Keratinocyte (primary cell): ENCODE measurements around the gene HTR5A. TPM values are rescaled to one million over a fixed set of nuclear protein-coding genes. Genes with fewer than 3 reads are reported as not detected.

ENCODE experiments used
- DNase-seq: peaks from one replicate; pipeline ENCODE4 v3.0.0-alpha.2; 2011; ENCODE audit warnings: low read depth, missing footprints, low spot score
- FAIRE-seq: peaks from 2 replicates; lab custom pipeline; 2011; peaks lifted over from hg19 to GRCh38; lab: Jason Lieb, UNC
- H2AFZ ChIP-seq: 2 replicates; pipeline ENCODE4 v1.6.0; 2012; ENCODE audit warnings: low read length, control low read depth, inconsistent platforms; ENCODE audit not compliant: control insufficient read depth
- H3K27ac ChIP-seq: 2 replicates; pipeline ENCODE4 v1.5.1; 2011; ENCODE audit warnings: low read length; ENCODE audit not compliant: control insufficient read depth, insufficient read depth
- H3K27me3 ChIP-seq: 3 replicates; pipeline ENCODE4 v1.6.0; 2011; ENCODE audit warnings: low read length; ENCODE audit not compliant: control insufficient read depth, insufficient read depth; ENCODE audit errors: extremely low read depth
- H3K36me3 ChIP-seq, 2 experiments: 2 replicates in 1 of 2; 3 replicates in 1 of 2; pipeline ENCODE4 v1.5.1; 2011; ENCODE audit warnings: low read length in 2 of 2, mild to moderate bottlenecking in 1 of 2; ENCODE audit not compliant: control insufficient read depth in 2 of 2, insufficient read depth in 2 of 2; ENCODE audit errors: extremely low read depth in 1 of 2
- H3K4me1 ChIP-seq: 3 replicates; pipeline ENCODE4 v1.5.1; 2011; ENCODE audit warnings: low read length; ENCODE audit not compliant: control insufficient read depth, insufficient read depth; ENCODE audit errors: extremely low read depth
- H3K4me2 ChIP-seq: 3 replicates; pipeline ENCODE4 v1.6.0; 2011; ENCODE audit warnings: low read depth, low read length; ENCODE audit not compliant: control insufficient read depth, insufficient read depth; ENCODE audit errors: extremely low read depth
- H3K4me3 ChIP-seq, 3 experiments: fragments of 200-600 bp in 1 of 3; sonication (generic) in 1 of 3; 2 replicates in 2 of 3; 3 replicates in 1 of 3; pipeline ENCODE4 v1.5.1; 2011 to 2016; ENCODE audit warnings: low read length in 3 of 3, mild to moderate bottlenecking in 3 of 3, control low read depth in 2 of 3, inconsistent platforms in 1 of 3, low read depth in 1 of 3, mixed read lengths in 1 of 3, mixed run types in 1 of 3, moderate library complexity in 1 of 3; ENCODE audit not compliant: control insufficient read depth in 2 of 3, insufficient read depth in 2 of 3; ENCODE audit errors: extremely low read depth in 1 of 3
- H3K79me2 ChIP-seq: 2 replicates; pipeline ENCODE4 v1.6.0; 2012; ENCODE audit warnings: low read length; ENCODE audit not compliant: control insufficient read depth, insufficient read depth
- H3K9ac ChIP-seq: 3 replicates; pipeline ENCODE4 v1.6.0; 2011; ENCODE audit warnings: low read length; ENCODE audit not compliant: control insufficient read depth, insufficient read depth; ENCODE audit errors: extremely low read depth
- H3K9me1 ChIP-seq: 3 replicates; pipeline ENCODE4 v1.6.0; 2011; ENCODE audit warnings: low read length; ENCODE audit not compliant: control insufficient read depth, insufficient read depth; ENCODE audit errors: extremely low read depth
- H3K9me3 ChIP-seq: 2 replicates; pipeline ENCODE4 v1.5.1; 2012; ENCODE audit warnings: low read depth, low read length; ENCODE audit not compliant: control insufficient read depth
- H4K20me1 ChIP-seq: 3 replicates; pipeline ENCODE4 v1.6.0; 2011; ENCODE audit warnings: low read length; ENCODE audit not compliant: control insufficient read depth, insufficient read depth; ENCODE audit errors: extremely low read depth
- EZH2 ChIP-seq: IDR thresholded peaks from one replicate; pipeline ENCODE4 v1.6.1; 2012; ENCODE audit warnings: inconsistent platforms, mild to moderate bottlenecking, low read length, moderate library complexity
- dilution Hi-C: fragments of 300-500 bp; cut with MboI; formaldehyde crosslinking; loops from one replicate; pipeline ENCODE4 v1.7.0; 2020; ENCODE audit warnings: low sequenced_read_pairs; ENCODE audit not compliant: extremely low pct_ligation_motif_present
- polyA plus RNA-seq, 5 experiments: library from polyadenylated mRNA; depleted of rRNA in 3 of 5; stranded (reverse) in 3 of 5; stranded (forward) in 1 of 5; unstranded in 1 of 5; fragments of >200 nt; gene quantifications; 1 replicate in 1 of 5; 2 replicates in 3 of 5; 3 replicates in 1 of 5; pipeline versions ENCODE4 v1.2.1 to v1.2.3, GENCODE V29; 2011 to 2012; ENCODE audit warnings: missing spikeins in 2 of 5, low read depth in 1 of 5, low replicate concordance in 1 of 5
- TF ChIP-seq, protein P1 (sequence below), 3 experiments: IDR thresholded peaks in 1 of 3; conservative IDR thresholded peaks in 1 of 3; optimal IDR thresholded peaks in 1 of 3; 2 replicates in 2 of 3; 3 replicates in 1 of 3; pipeline versions ENCODE3 to v1.5.1; 2011; ENCODE audit warnings: low read length in 3 of 3, mild to moderate bottlenecking in 3 of 3, moderate library complexity in 2 of 3, control low read depth in 1 of 3, inconsistent platforms in 1 of 3; ENCODE audit not compliant: insufficient read depth in 2 of 3; ENCODE audit errors: extremely low read depth in 1 of 3

Gene HTR5A
- polyA plus RNA-seq, 1 donor (not counting 4 experiments of a cell fraction or from before 2014, with no cell fraction given) = not detected

DNA sequence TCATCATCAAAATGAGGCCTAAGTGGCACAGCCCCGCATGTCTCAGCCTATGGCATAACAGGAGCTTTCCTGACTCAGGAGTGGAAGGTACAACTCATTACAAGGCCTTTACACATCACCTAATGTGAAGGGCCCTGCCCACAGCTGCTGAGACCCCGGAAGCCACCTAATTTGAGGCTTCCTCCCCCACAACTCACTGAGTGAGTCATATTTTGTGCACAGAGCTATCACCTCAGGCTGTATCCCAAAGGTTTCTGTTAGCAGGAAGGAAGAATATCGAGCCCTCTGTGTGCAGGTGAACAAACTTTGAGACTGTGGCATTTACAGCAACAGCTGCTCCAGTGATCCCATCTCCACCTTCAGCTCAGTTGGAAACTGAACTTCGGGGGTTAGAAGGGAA is 20.6 kb downstream of the HTR5A start:
- no peaks in the 10 kb centered on the region for H4K20me1 ChIP-seq
- no peak overlapping the region for H2AFZ ChIP-seq
- no peak for FAIRE-seq
- H3K9me3 ChIP-seq = no peaks in the 10 kb centered on the region
- H3K79me2 ChIP-seq = no peaks in the 10 kb centered on the region
- no peaks in the 10 kb centered on the region for H3K4me1 ChIP-seq
- DNase-seq = no peak
- dilution Hi-C loops = no loop called here
- no peaks in the 10 kb centered on the region for H3K27me3 ChIP-seq
- H3K4me3 ChIP-seq = no peak overlapping the region
- H3K36me3 ChIP-seq = no peaks in the 10 kb centered on the region
- TF ChIP-seq, protein P1, sequence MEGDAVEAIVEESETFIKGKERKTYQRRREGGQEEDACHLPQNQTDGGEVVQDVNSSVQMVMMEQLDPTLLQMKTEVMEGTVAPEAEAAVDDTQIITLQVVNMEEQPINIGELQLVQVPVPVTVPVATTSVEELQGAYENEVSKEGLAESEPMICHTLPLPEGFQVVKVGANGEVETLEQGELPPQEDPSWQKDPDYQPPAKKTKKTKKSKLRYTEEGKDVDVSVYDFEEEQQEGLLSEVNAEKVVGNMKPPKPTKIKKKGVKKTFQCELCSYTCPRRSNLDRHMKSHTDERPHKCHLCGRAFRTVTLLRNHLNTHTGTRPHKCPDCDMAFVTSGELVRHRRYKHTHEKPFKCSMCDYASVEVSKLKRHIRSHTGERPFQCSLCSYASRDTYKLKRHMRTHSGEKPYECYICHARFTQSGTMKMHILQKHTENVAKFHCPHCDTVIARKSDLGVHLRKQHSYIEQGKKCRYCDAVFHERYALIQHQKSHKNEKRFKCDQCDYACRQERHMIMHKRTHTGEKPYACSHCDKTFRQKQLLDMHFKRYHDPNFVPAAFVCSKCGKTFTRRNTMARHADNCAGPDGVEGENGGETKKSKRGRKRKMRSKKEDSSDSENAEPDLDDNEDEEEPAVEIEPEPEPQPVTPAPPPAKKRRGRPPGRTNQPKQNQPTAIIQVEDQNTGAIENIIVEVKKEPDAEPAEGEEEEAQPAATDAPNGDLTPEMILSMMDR (optimal IDR thresholded peaks at IDR 0.05 in 1 of 3, IDR thresholded peaks at IDR 0.05 in 1 of 3, conservative IDR thresholded peaks at IDR 0.05 in 1 of 3; ENCODE audit: extremely low read depth in 1 of 3, insufficient read depth in 2 of 3, low read length in 3 of 3) = no peak
- no peak for TF ChIP-seq EZH2
- H3K9me1 ChIP-seq = no peaks in the 10 kb centered on the region
- H3K27ac ChIP-seq = no peak overlapping the region
- H3K9ac ChIP-seq = no peak overlapping the region
- H3K4me2 ChIP-seq = no peak overlapping the region

DNA sequence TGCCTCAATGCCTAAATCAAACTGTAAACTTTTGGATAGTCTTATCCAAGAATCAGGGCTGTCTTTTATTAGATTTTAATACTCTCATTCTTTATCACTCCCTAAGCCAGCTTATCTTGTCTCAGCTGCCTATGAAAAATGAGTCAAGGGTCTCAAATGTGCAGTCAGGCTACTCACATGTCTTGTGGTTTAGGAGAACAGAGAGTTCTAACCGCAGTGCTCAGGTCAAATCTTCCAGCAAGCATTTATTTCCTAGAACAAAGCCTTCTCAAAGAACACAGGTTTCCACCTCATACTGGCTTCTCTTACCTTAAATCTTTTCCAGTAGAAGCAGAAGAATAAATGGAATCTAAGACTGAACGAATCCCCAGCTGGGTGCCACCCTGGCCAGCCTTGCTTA is 23.5 kb downstream of the HTR5A start:
- no peak overlapping the region for H3K4me2 ChIP-seq
- DNase-seq (no peak), FAIRE-seq (no peak)
- no peak overlapping the region for H3K9ac ChIP-seq
- H2AFZ ChIP-seq = no peak overlapping the region
- dilution Hi-C loops = no loop called here
- no peak overlapping the region for H3K4me3 ChIP-seq
- H3K27ac ChIP-seq = no peak overlapping the region
- H3K36me3 ChIP-seq = no peaks in the 10 kb centered on the region
- H3K79me2 ChIP-seq = no peaks in the 10 kb centered on the region
- TF ChIP-seq, protein P1 (optimal IDR thresholded peaks at IDR 0.05 in 1 of 3, IDR thresholded peaks at IDR 0.05 in 1 of 3, conservative IDR thresholded peaks at IDR 0.05 in 1 of 3; ENCODE audit: extremely low read depth in 1 of 3, insufficient read depth in 2 of 3, low read length in 3 of 3) = no peak
- TF ChIP-seq EZH2 = no peak
- no peaks in the 10 kb centered on the region for H3K4me1 ChIP-seq
- H3K27me3 ChIP-seq = no peaks in the 10 kb centered on the region
- H3K9me3 ChIP-seq = no peaks in the 10 kb centered on the region
- H4K20me1 ChIP-seq = no peaks in the 10 kb centered on the region
- H3K9me1 ChIP-seq = no peaks in the 10 kb centered on the region
